Measurements from ENCODE around the gene NT5C1A. TPM values are rescaled to one million over a fixed set of nuclear protein-coding genes. Genes with fewer than 3 reads are reported as not detected.

The NT5C1A gene
- total RNA-seq, 1 experiment from 2014 or later = not detected

GRCh38 chr1:39704757-39705156, 32.9 kb upstream of the NT5C1A start:
- Histone ChIP-seq H3K79me2 (ENCODE audit: insufficient read depth, low read length) (no peaks in the 10 kb centered on the region), H3K23me2 (ENCODE audit: insufficient read length, low read depth, low read length, poor library complexity, severe bottlenecking) (no peaks in the 10 kb centered on the region), H4K20me1 (ENCODE audit: control insufficient read depth, insufficient read depth, insufficient read length) (no peaks in the 10 kb centered on the region), H3K56ac (ENCODE audit: insufficient read length, low read depth, low read length) (no peak overlapping the region), H3K27me3 (ENCODE audit: insufficient read depth, low read length) (peaks cover 52% of the 10 kb centered on the region), H3K4me2 (ENCODE audit: insufficient read depth, insufficient read length, low read length) (no peak overlapping the region), H2BK12ac (ENCODE audit: insufficient read length, low read depth, low read length) (no peak overlapping the region), H2BK15ac (ENCODE audit: low read depth, low read length) (no peak overlapping the region), H4K8ac (replicated peaks; ENCODE audit: insufficient read length, low read depth, low read length) (no peak overlapping the region), H3K18ac (ENCODE audit: insufficient read length, low read depth, low read length) (no peak overlapping the region), H4K91ac (ENCODE audit: insufficient read length, low read depth, low read length) (no peak overlapping the region), H2AFZ (ENCODE audit: low read length) (no peak overlapping the region), H3K27ac (ENCODE audit: insufficient read length, low read depth, low read length) (no peak overlapping the region), H3K9me3 (ENCODE audit: control insufficient read depth, low read depth, low read length) (no peaks in the 10 kb centered on the region), H2BK20ac (ENCODE audit: low read depth, low read length, poor library complexity, severe bottlenecking) (no peak overlapping the region), H4K5ac (ENCODE audit: insufficient read length, low read depth, low read length) (no peak overlapping the region), H3K4ac (ENCODE audit: low read depth, low read length) (no peak overlapping the region), H3K4me1 (ENCODE audit: insufficient read depth, low read length) (peaks cover 8% of the 10 kb centered on the region; the same call in 1 of the 2 replicates), H3K14ac (ENCODE audit: insufficient read depth, low read length) (no peak overlapping the region), H2AK5ac (ENCODE audit: insufficient read length, low read length) (no peak overlapping the region), H3K23ac (ENCODE audit: insufficient read length, low read depth, low read length) (no peak overlapping the region), H2BK120ac (ENCODE audit: low read depth, low read length, poor library complexity, severe bottlenecking) (no peak overlapping the region), H3K9ac (ENCODE audit: extremely low read depth, insufficient read length, low read length) (no peak overlapping the region), H2BK5ac (ENCODE audit: insufficient read length, low read length) (no peak overlapping the region), H3K79me1 (ENCODE audit: insufficient read depth, low read depth, low read length, poor library complexity, severe bottlenecking) (no peaks in the 10 kb centered on the region), H3T11ph (ENCODE audit: low read length) (no peak overlapping the region)
- peaks cover 98% of the 10 kb centered on the region for H3K27me3 Mint-ChIP-seq (ENCODE audit: low read depth)
- H3K36me3 Mint-ChIP-seq (ENCODE audit: insufficient read depth in 1 of 3, low read depth in 3 of 3) = no peaks in the 10 kb centered on the region
- no CpG with 5 or more reads among the region's 1 CpG for WGBS (ENCODE audit: extremely low coverage, insufficient read length, low lambda C conversion rate)
- peaks cover 18 to 23% of the 10 kb centered on the region in 2 experiments for H3K4me1 Mint-ChIP-seq
- no peak overlapping the region for H3K4me3 Mint-ChIP-seq
- no peak overlapping the region for H3K27ac Mint-ChIP-seq
- no peak for DNase-seq
- TF ChIP-seq CTCF (conservative IDR thresholded peaks at IDR 0.05) = no peak
- H3K9me3 Mint-ChIP-seq = peaks cover 2 to 3% of the 10 kb centered on the region in 2 experiments; a peak in 3 of 5 replicates
